ENCODE data around the gene COL1A2.

GRCh38 chr7:94436018-94436604 is 41.4 kb downstream of the COL1A2 start:
- TF ChIP-seq CTCF (conservative IDR thresholded peaks at IDR 0.05 in 1 of 2, IDR thresholded peaks at IDR 0.05 in 1 of 2; ENCODE audit: low read depth in 1 of 2, low read length in 2 of 2) (peak; percentile 82 to 88), EZH2 (IDR thresholded peaks at IDR 0.05; ENCODE audit: low read length, missing control alignments) (no peak)

Measured in fibroblast of lung (primary cell).